Measurements from ENCODE around the gene NNT.

GRCh38 chr5:43680286-43680685, 77.3 kb downstream of the NNT start:
- TF ChIP-seq POLR2A (IDR thresholded peaks at IDR 0.05; ENCODE audit: low read depth, low read length) (no peak), REST (IDR thresholded peaks at IDR 0.05; ENCODE audit: low read depth, low read length) (no peak), BRCA1 (IDR thresholded peaks at IDR 0.05; ENCODE audit: low read depth, low read length) (no peak), CTCF (IDR thresholded peaks at IDR 0.05 in 2 of 3, conservative IDR thresholded peaks at IDR 0.05 in 1 of 3; ENCODE audit: control insufficient read depth in 2 of 3, extremely low read depth in 1 of 3, insufficient read depth in 1 of 3, low read depth in 3 of 3, low read length in 3 of 3) (no peak), LARP7 (IDR thresholded peaks at IDR 0.05) (no peak), TAF1 (IDR thresholded peaks at IDR 0.05; ENCODE audit: borderline replicate concordance, low read depth, low read length) (no peak), ATF2 (IDR thresholded peaks at IDR 0.05; ENCODE audit: low read length) (no peak), POLR2AphosphoS5 (IDR thresholded peaks at IDR 0.05; ENCODE audit: low read length) (no peak)

Measured in GM12878 (cell line).